ENCODE measurements around the gene LCN1. TPM values are rescaled to one million over a fixed set of nuclear protein-coding genes. Genes with fewer than 3 reads are reported as not detected.

Gene LCN1
- total RNA-seq, 2 donors from 2014 or later: not detected

- Histone ChIP-seq H3K27ac (no peak overlapping the region), H3K4me1 (ENCODE audit: control insufficient read depth in 1 of 2, low read depth in 2 of 2) (no peaks in the 10 kb centered on the region), H3K27me3 (replicated peaks; ENCODE audit: insufficient read depth) (no peaks in the 10 kb centered on the region), H3K9me3 (no peaks in the 10 kb centered on the region), H3K4me3 (no peak overlapping the region), H3K36me3 (no peaks in the 10 kb centered on the region)
- no peak for TF ChIP-seq CTCF (IDR thresholded peaks at IDR 0.05)
- ATAC-seq (ENCODE audit: insufficient number of reproducible peaks, low FRiP score, low read depth): no peak
- no peak for DNase-seq (ENCODE audit: low spot score)
Observed at GRCh38 chr9:135554718-135555117, 33.5 kb downstream of the LCN1 start.

DNA sequence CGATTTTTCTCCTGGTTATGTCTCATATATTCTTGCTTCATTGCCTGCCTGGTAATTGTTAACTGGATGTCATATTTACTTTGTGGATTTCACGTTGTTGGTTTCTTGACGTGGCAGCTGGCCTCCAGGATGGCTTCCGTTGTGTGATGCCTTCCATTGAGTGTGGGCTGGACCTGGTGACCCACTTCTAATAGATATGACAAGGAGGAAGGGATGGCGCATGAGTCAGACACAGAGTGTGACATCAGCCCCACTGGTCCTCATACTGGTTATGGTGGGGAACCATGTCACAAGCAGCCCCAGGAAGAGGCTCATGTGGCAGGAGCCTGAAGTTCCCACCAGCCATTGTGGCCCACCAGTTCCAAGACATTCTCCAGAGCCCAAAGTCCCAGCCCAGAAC, 34.0 kb downstream of the LCN1 start:
- ATAC-seq (ENCODE audit: insufficient number of reproducible peaks, low FRiP score, low read depth): no peak
- Histone ChIP-seq H3K4me3 (no peak overlapping the region), H3K27me3 (replicated peaks; ENCODE audit: insufficient read depth) (no peaks in the 10 kb centered on the region), H3K36me3 (no peaks in the 10 kb centered on the region), H3K9me3 (no peaks in the 10 kb centered on the region), H3K4me1 (ENCODE audit: control insufficient read depth in 1 of 2, low read depth in 2 of 2) (no peaks in the 10 kb centered on the region), H3K27ac (no peak overlapping the region)
- TF ChIP-seq CTCF (IDR thresholded peaks at IDR 0.05): no peak
- no peak for DNase-seq (ENCODE audit: low spot score)

GRCh38 chr9:135555910-135556309, 34.7 kb downstream of the LCN1 start:
- Histone ChIP-seq H3K27me3 (replicated peaks; ENCODE audit: insufficient read depth) (no peaks in the 10 kb centered on the region), H3K4me1 (ENCODE audit: control insufficient read depth in 1 of 2, low read depth in 2 of 2) (no peaks in the 10 kb centered on the region), H3K36me3 (no peaks in the 10 kb centered on the region), H3K4me3 (no peak overlapping the region), H3K9me3 (no peaks in the 10 kb centered on the region), H3K27ac (no peak overlapping the region)
- DNase-seq (ENCODE audit: low spot score) (no peak), ATAC-seq (ENCODE audit: insufficient number of reproducible peaks, low FRiP score, low read depth) (no peak)
- no peak for TF ChIP-seq CTCF (IDR thresholded peaks at IDR 0.05)

DNA sequence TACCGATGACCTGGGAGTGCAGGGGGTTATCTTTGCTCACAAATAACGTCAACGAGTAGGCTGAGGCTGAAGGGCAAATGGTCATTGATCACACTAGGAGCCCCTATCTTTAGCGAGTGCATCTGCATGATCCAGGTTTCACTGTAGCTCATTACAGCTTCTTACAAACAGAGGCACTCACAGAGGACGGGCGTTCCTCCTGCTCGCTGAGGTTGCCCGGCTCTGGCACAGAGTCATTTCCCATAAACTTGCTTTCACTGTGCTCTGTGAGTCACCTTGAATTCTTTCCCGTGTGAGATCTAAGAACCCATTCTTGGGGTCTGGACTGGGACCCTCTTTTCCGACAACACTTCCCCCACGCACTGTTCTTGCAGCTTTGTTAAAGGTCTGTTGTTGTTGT, 38.4 kb downstream of the LCN1 start:
- Histone ChIP-seq H3K4me3 (no peak overlapping the region), H3K9me3 (no peaks in the 10 kb centered on the region), H3K27me3 (replicated peaks; ENCODE audit: insufficient read depth) (no peaks in the 10 kb centered on the region), H3K36me3 (no peaks in the 10 kb centered on the region), H3K27ac (no peak overlapping the region), H3K4me1 (ENCODE audit: control insufficient read depth in 1 of 2, low read depth in 2 of 2) (no peaks in the 10 kb centered on the region)
- DNase-seq (ENCODE audit: low spot score): no peak
- ATAC-seq (ENCODE audit: insufficient number of reproducible peaks, low FRiP score, low read depth): no peak
- no peak for TF ChIP-seq CTCF (IDR thresholded peaks at IDR 0.05)

- Histone ChIP-seq H3K9me3 (no peaks in the 10 kb centered on the region), H3K27ac (no peak within 1 kb of the TSS), H3K36me3 (no peaks in the 10 kb centered on the region), H3K4me1 (ENCODE audit: control insufficient read depth in 1 of 2, low read depth in 2 of 2) (no peaks in the 10 kb centered on the region), H3K4me3 (no peak within 1 kb of the TSS), H3K27me3 (replicated peaks; ENCODE audit: insufficient read depth) (no peaks in the 10 kb centered on the region)
- ATAC-seq (ENCODE audit: insufficient number of reproducible peaks, low FRiP score, low read depth) (no peak), DNase-seq (ENCODE audit: low spot score) (no peak)
- no peak for TF ChIP-seq CTCF (IDR thresholded peaks at IDR 0.05)
Observed at GRCh38 chr9:135561391-135562234, 40.4 kb downstream of the LCN1 start, which contains the start of gene PAEP. PAEP (plus strand) TSS chr9:135561756.
